HUDEP-2 (cell line): ENCODE data around the gene CLIC5.
"Not testable (repeated sequence)": the region's sequence is repeated elsewhere in the genome, so short reads cannot be mapped to it uniquely, and the experiment has no call there.

ENCODE experiments used
- DNase-seq, 76 experiments: peaks; one replicate each; lab custom pipeline; 2025; ENCODE audit not compliant: unreplicated experiment in 76 of 76; lab: John Stamatoyannopoulos, UW

Gene CLIC5

DNA sequence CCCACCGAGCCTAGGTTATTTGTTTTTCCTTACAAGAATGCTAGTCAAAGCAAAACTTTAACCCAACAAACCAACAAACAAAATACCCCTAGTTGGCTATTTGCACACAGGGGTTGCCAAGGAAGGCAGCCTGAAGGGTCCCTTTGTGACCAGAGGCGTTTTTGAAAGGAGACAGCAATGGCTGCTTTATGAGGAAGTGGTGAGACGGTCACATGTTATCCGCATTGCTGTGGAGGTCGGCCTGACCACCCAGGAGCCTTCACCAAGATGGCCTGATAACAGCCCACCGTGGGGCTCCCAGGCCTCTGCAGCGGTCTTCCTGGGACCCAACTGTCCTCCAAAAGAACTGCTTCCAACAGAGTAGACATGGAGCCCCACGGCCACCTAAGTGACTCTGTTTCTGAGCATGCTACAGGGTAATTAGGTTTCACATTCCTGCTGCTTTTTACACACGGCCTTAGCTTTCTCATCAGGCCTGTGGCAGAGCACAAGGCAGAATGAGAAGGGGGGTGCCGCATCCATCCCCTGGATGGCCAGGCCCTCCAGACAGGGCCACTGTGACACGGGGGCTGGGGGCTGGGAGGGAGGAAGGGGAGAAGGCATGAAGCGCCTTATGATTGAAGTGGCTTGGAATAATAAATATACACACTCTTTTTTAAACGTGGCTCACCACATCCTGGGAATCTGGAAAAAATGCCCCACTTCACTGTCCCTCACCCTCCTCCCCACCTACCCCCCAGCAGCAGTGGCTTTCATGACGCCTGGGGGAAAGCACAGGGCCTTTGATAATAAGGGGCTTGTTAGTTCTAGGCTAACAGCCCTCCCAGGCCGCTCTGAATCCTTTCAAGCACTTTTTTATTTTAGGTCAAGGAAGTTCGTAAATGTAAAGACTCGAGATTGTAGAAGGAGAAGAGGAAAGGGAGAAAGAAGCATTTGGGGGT lies 86.0 kb downstream of the CLIC5 start:
- no peak for DNase-seq

DNA sequence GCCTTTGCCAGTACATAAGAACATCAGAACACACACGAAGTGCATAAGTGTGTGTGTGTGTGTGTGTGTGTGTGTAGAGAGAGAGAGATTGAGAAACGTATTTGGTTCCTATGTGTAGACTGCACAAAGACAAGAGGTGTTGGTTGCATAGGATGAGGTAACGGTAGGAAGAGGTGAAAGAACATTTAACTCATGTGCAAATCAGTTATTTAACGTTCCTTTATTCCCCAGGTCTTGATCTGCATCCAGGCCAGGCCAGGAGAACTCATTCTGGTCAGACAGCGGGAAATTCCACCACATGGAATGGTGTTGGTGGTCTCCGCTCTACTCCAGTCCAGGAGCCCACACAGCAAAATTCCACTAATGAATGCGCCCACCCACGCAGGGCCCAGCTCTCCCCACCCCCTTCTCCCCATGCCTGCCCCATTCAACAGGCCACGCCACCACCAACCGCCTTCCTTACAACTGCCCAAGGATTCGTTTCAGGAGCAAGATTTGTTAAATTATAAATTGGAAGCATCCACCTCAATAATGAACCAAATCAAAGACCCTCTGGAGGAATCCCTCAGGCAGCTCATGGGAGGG lies 86.8 kb downstream of the CLIC5 start:
- no peak for DNase-seq

DNA sequence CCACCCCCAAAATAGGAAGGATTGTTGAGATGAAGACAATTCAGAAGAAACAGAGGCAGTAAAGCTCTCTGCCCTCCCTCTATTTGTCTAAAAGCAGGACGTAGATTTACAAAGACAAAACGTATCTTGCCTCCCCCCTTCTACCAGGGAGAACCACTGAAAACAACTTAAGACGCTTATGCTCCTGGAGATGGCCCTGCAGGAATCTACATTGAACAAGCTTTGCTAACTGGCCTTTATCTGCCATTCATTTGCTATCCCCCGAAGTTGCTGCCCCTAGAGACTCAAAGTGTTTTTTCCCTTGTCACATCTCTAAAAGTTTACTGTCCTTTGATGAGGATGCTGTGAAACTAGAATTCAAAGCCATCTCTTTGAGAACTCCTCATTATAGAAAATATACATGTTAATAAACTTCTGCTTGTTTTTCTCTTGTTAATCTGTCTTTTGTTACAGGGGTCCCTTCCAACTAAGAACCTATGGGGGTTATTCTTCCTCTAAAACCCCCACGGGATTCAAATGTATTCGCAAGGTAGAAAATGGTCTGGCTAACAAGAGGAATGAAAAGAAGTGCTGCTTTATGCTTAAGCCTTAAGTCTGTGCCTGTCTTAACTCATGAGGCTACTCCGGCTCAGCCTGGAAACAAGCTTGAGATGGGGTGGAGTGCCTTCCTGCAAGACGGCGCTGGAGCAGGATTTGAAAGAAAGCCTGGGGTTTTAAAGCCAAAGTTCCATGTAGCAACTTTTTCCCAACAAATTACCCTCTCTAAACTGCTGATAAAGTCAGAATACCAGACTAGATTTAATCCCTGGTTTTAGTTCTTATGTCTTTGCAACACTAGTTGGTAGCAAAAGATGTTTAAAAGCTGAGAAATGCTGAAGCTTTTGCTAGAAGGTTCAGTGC lies 88.0 kb downstream of the CLIC5 start:
- no peak for DNase-seq

DNA sequence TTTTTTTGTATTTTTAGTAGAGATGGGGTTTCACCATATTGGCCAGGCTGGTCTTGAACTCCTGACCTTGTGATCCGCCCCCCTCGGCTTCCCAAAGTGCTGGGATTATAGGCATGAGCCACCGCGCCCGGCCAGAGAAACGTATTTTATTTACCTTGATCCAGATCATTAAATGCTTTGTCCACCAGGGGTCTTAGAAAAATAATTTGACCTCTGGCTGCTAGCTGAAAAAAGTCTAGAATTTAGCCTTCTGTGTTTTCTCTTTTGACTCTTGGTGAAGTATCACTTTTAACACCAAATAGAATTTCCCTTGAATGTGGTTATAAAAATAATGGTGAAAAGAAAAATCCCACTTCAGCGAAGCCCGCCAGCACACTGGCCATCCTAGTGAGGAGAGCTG lies 89.2 kb downstream of the CLIC5 start:
- not testable (repeated sequence) for DNase-seq

DNA sequence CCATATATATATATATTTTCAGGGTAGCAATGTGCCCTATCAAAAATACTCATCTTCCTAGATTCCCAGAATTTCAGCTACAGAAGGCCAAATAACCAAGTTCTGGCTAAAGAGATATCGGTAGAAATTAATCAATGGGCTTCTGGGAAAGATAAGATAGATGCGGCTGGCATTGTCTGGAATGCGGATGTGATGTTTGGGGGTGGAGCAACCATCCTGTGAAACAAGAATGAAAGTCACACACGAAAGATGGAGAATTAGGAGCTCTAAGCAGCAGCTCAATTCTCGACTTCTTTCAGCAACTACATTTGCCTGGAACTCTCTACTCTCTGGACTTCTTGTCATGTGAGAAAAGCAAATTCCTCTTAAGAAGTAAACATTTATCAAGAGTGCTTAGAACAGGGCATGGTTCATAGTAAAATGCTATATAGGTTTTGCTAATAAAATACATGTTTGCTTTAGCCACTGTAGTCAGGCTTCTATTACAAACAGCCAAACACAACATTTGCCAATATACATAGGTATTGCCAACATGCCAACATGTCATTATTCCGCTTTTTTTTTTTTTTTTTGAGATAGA lies 90.8 kb downstream of the CLIC5 start:
- no peak for DNase-seq

DNA sequence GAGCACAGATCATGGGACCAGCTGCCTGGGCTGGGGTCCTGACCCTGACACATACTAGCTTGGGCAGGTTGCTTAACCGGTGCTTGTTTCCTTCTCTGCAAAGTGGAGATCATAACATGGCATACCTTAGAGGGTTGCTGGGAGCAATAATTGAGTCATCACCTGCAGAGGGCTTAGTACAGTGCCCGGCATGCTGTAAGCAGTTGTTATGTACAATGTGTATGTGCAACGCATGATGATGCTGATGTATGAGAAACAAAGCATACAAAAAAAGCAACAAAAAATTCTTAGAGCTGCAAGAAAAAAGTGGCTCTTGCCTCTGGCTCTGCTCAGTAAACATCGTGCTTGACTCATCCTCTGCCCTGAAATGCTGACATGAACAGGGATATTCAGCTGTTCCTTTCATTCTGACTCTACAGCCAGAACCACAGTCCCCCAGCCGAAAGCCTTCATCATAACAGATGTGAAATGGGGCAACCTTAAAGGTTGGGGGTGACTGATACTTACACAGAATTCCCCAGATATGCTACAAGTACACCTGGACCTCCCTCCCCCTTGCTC lies 91.7 kb downstream of the CLIC5 start:
- DNase-seq = no peak

DNA sequence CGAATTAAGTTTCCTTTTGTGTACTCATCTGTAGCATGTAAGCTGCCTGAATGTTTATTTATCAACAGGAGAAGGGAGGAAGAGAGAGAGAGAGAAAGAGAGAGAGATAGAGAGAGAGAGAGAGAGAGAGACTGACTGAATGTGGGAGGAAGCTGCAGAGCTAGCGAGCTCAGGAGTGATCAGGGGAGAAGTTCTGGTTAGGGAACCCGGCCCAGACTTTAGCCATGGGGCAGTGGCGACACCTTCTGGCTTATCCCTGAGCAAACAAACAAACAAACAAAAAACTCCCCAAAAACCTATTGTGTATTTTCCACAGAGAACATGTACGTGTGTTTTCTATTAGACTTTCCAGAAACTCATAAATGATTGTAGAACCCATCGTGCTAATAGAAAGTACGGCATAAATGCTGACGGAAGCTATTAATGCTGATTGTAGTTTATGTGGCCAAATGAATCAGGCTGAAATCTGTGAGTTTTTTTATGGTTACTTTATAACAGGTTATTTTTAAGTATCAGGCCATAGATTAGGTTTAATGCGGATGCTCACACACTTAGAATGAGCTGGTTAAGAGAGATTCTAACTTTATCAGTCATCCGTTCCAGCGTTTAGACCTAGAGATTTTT lies 92.8 kb downstream of the CLIC5 start:
- peak in 53 of 76 experiments; percentile 4 to 66 (median 30) for DNase-seq

DNA sequence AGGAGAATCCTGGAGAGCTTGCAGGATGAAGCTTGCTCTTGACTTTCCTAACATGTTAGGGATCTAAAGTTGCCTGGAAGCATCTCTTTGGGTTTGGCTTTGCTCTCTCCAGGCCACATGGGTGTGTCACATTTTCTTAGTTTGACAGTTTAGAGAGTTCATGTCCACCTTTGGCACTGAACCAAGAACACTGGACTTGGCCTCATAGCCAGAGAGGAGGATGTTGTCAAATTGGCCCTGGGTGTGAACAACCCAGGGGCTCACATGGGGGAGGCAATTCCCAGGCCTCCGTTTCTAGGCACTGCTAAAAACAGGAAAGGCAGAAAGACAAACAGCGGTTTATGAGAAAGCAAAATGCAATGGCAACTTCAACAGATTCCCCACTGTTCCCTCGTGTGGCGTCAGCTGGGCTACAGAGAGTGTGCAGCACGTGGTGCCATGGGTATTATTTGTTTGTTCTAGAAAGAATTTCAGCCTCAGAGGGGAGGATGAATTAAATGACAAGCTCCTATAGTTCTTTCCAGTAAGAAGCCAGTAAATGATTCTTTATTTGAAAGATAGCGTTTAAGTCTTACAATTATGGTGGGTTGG lies 93.9 kb downstream of the CLIC5 start:
- no peak for DNase-seq

DNA sequence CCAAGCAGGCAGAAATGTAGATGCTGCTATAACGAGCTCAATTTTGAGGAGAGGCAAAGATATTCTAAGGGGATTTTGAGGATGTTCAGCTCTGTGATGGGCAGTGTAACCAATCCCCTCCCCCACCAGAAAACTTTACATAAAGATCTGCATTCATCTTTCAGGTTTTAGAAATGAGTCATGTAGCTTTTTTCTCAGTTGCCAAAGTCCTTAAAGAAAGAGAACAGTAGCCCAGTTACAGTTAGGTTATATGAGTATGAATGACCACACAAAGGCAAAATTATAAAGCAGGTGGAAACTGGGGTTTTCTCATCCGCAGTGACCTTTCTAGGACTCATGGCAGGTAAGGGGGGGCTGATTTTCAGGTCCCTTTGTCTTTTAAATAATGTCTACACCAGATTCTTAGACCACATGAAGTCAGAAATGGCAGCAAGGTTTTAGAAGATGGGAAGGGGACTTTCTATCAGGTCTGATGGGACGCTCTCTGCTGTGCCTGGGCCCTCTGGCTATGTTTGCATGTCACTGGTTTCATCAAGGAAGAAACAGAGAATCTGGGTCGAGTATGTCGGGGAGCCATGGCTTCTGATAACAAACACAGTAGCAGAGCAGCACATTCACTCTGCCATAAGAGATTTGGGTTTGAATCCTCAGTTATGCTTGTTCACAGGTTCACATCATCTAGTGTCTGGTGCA lies 94.7 kb downstream of the CLIC5 start:
- DNase-seq = no peak

DNA sequence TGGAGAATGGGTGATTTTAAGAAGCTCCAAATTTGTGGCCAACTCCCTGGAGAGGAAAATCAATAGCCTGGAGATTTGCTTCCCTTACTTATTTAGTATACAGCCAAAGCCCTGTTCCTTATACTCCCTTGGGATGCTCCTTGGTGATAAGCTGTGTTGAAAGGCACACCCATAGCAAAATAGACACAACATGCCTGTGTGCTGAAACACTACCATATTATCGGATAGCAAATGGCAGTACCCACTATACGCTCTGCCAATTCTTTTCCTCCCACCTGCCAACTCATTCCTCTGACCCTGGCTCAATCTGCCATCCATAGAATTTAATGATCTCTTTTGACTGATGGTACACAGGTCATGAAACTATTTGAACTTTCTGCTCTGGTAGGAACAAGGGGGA lies 98.2 kb downstream of the CLIC5 start:
- no peak for DNase-seq

DNA sequence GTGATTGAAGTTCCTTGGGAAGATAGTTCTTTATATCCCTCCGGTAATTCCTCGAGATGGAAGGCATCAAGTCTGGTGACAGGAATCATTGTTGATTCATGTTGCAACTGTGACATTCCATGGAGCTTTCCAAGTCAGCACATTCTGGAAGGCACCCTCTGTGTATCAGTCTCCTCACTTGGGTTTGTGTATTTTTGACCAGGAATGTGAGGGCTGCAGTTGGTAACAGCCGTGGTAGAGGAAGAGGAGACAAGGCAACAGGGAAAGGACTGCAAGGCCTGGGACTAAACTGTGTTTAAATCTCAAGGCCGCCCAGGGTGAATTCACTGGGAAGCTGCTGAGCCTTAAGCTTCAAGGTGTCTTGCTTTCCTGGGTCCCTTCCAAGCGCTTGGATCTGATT lies 99.0 kb downstream of the CLIC5 start:
- DNase-seq = no peak

DNA sequence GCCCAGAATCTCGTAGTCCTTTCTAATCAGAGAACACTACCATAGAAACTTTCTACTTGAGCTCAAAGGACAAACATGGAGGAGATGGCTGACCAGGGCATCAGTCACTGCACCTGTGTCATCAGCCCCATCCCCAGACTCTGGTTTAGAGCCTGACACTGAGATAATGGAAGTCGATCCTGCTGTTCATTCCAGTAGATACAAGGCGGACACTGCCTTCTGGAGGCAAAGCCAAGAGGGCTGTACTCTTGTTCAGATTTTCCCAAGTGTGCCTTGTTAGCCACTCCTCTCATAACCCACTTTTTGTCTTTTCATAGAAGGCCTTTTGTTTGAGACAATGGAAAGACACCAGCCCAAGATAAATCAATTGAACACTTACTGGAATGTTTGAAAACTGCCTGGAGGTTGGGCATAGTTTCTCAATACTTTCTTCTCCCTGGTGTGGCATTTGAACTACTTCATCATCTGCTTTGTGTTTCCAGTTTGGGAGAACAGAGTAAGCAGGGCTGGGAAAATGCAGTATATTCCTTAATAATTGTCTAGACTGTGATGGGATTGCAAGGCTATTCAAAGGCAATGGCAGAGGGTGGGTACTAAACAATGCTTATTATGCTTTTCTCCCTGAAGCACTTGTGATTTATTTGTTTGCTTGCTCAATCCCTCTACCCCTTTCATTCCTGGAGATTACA lies 99.7 kb downstream of the CLIC5 start:
- DNase-seq = no peak

DNA sequence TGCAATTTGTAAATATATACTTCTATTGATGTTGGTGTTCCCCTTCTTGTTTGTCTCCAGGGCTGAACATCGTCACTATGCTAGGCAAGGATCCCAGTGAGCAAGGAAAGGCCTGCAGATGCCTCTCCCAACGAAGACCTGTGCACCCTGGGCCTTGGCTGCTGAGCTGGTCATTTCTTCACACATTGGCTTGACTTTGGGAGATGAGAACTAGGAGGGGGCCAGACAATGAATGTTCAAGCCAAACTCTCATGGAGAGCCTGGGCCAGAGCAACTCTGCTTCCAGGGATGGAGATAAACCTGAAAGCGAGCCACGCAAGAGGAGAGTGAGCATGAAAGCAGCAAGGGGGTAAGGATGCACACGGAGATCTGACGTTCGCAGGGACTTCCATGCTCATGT lies 104.0 kb downstream of the CLIC5 start:
- DNase-seq = no peak

DNA sequence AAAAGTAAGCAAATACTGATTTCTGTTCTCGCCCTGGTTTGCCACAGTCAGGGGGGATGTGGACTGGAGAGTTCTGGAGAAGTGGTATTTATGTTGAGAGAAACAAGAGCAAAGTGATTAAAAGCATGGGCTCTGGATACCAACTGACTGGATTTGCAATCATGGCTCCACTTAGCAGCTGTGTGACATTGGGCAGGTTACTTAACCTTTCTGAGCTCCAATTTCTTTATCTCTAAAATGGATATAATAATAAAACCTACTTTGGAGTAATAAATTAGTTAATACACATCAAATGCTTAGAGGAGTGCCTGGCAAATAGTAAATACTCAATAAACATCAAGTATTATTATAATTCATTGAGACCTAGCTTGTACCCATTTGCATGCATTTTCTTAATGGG lies 111.7 kb downstream of the CLIC5 start:
- DNase-seq = no peak

DNA sequence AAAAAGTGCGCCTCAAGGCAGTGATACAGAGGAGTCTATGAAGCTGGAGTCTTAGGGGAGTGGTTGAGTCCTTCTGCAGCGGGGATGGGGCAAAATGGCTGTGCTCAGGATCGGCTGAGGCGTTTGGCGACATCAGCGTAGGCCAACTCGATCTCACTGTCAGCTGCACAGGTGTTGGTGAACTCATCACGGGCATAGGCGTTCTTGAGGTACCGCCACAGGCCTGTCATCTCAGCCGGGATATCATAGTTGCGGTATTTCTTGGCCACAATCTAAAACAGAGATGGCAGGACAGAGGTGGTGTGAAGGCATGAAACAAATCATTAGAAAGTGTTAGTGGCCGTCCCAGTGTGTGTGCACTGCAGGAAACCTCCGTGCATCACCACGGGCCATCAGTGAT lies 112.7 kb downstream of the CLIC5 start:
- no peak for DNase-seq

DNA sequence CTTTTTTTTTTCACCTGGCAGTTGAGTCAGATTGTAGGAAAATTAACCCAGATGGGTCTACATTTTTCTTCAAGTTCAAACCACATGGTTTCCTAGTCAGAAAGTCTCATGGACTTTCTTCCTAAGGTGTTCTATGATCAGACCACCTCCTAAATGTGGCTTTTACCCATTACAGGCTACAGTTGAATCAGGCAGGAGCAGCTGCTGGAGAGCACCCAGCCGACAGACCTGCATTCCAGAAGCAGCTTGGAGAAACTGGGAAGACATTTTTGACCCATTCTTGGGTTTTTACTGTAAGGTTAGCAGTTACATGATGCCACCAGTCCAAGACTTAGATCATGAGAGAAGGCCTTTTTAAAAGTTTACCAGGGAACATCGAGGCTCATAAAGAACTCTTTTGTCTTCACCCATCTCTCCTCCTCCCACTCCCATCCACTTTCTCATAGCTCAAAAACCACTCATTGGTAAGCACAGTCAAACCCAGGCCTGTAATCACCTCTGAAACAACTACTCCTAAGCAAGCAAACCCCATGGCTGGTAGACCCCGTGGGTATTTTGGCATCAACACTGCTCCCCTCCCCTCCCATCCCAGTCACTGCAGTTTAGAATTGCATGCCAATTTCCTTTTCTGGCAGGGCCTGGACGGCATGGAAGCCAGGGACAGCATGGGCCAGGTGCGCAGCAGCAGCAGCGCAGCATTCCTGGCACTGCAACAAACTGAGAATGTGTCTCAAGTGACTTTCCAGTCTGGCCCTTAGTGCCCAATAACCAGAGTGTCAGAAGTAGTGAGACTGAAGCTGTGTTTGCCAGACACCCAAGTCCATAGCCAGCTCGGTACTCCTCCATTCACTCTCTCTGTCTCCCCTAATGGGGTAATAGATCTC lies 113.7 kb downstream of the CLIC5 start:
- DNase-seq = no peak
